Measurements from ENCODE around the gene MC2R.

DNA sequence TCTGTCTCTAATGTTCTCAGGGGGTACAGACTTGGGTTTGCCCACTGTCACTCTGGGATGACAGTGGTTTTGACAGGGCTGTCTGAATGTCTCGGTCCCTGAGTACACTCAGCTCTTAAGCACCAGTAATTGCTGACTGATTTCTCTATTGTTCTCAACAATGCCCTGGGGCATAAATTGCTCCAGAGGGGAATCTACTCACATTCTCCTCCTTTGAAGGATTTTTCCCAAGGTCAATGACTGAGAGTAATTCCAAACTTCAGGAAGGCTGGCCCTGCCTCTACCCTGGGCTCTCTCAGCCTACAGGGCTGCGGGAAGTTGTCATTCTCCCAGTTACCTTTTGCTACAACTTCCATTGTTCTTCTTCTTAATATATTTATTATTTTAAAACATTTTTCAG, 36.5 kb downstream of the MC2R start:
- TF ChIP-seq GATA2 (IDR thresholded peaks at IDR 0.05; ENCODE audit: low read depth, low read length), result no peak
- no peak for TF ChIP-seq GATA3 (IDR thresholded peaks at IDR 0.05; ENCODE audit: low read depth, low read length)
